Activated B cell treated with CpG ODN at 0.5 μM for 24 hours (primary cell): ENCODE data around the gene ATF7IP. TPM values are rescaled to one million over a fixed set of nuclear protein-coding genes. Genes with fewer than 3 reads are reported as not detected.
A peak's percentile ranks its signal among the peaks of the same experiment; 100 is the strongest.

Experiments
- ATAC-seq: fragments of 200-7000 bp; cut with Tn5 transposase; one replicate; pipeline ENCODE4 v1.10.0; 2021; ENCODE audit warnings: low read depth, mild to moderate bottlenecking, moderate library complexity
- CTCF ChIA-PET: fragments of 350-600 bp; sonication (Branson Sonifier 250); formaldehyde crosslinking; loops from one replicate; lab custom pipeline; 2021; ENCODE audit warnings: antibody characterized with exemption; lab: Charles Lee
- POLR2A ChIA-PET: fragments of 350-600 bp; sonication (Branson Sonifier 250); formaldehyde crosslinking; loops from one replicate; lab custom pipeline; 2021; ENCODE audit warnings: antibody characterized with exemption; lab: Charles Lee
- DNase-seq: peaks from one replicate; pipeline ENCODE4 v3.0.0; 2022
- H3K27ac Mint-ChIP-seq: one replicate; pipeline ENCODE4 v1.8.0; 2020; ENCODE audit warnings: mixed read lengths
- H3K27me3 Mint-ChIP-seq: one replicate; pipeline ENCODE4 v1.8.0; 2021; ENCODE audit warnings: mixed read lengths
- H3K36me3 Mint-ChIP-seq: one replicate; pipeline ENCODE4 v1.8.0; 2021; ENCODE audit warnings: low read depth, mixed read lengths
- H3K4me1 Mint-ChIP-seq: one replicate; pipeline ENCODE4 v1.8.0; 2021; ENCODE audit warnings: mixed read lengths
- H3K4me3 Mint-ChIP-seq: one replicate; pipeline ENCODE4 v1.8.0; 2020; ENCODE audit warnings: mild to moderate bottlenecking, mixed read lengths
- H3K9me3 Mint-ChIP-seq: one replicate; pipeline ENCODE4 v1.8.0; 2020; ENCODE audit warnings: mixed read lengths
- intact Hi-C: fragments of 100-400 bp; cut with micrococcal nuclease; formaldehyde crosslinking; loops from one replicate; pipeline ENCODE4 v1.15.1; 2024
- total RNA-seq: library from RNA; stranded (reverse); gene quantifications from 2 replicates; pipeline ENCODE4 v1.2.3, GENCODE V29; 2022
- TF ChIP-seq, protein P1 (sequence below): fragments of 200-600 bp; IDR thresholded peaks from one replicate; pipeline ENCODE4 v1.8.0; 2022; ENCODE audit warnings: antibody characterized with exemption, mild to moderate bottlenecking

The ATF7IP gene
- total RNA-seq, 1 donor from 2014 or later: 153 TPM

DNA sequence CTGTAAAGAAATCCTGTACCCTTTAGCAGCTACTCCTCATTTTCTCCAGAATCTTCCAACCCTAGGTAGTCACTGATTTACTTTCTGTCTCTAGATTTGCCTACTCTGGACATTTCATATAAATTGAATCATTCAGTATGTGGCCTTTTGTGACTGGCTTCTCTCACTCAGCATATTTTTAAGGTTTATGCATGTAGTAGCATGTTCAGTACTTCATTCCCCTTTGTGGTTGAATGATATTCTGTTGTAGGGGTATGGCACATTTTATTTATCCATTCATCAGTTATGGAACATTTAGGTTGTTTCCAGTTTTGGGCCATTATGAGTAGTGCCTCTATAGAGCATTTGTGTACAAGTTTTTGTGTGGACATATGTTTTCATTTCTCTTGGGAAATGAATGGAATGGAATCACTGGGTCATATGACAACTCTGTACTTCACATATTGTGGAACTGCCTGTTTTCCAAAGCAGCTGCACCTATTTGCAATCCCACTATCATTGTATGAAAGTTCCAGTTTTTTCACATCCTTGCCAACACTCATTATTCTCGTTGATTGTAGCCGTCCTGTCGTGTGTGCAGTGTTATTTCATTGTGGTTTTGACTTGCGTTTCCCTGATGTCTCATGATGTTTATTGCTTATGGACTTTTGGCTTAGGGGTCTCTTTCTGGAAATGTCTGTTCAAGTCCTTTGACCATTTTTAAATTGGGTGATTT lies 57.2 kb downstream of the ATF7IP start:
- CTCF ChIA-PET: interaction anchor here (0.7 to 1.3 kb wide), 3 partner anchors 31 to 183 kb away, joined by 3 to 4 read pairs (median 3); partner anchors contain the start of gene ATF7IP
- peaks cover 16% of the 10 kb centered on the region for H3K9me3 Mint-ChIP-seq
- ATAC-seq: no peak
- no peak overlapping the region for H3K4me3 Mint-ChIP-seq
- H3K4me1 Mint-ChIP-seq: peaks cover 55% of the 10 kb centered on the region
- TF ChIP-seq, protein P1, sequence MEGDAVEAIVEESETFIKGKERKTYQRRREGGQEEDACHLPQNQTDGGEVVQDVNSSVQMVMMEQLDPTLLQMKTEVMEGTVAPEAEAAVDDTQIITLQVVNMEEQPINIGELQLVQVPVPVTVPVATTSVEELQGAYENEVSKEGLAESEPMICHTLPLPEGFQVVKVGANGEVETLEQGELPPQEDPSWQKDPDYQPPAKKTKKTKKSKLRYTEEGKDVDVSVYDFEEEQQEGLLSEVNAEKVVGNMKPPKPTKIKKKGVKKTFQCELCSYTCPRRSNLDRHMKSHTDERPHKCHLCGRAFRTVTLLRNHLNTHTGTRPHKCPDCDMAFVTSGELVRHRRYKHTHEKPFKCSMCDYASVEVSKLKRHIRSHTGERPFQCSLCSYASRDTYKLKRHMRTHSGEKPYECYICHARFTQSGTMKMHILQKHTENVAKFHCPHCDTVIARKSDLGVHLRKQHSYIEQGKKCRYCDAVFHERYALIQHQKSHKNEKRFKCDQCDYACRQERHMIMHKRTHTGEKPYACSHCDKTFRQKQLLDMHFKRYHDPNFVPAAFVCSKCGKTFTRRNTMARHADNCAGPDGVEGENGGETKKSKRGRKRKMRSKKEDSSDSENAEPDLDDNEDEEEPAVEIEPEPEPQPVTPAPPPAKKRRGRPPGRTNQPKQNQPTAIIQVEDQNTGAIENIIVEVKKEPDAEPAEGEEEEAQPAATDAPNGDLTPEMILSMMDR: no peak
- peaks cover 73% of the 10 kb centered on the region for H3K36me3 Mint-ChIP-seq
- no peak for DNase-seq
- peak overlapping the region; percentile 20 for H3K27ac Mint-ChIP-seq
- no peaks in the 10 kb centered on the region for H3K27me3 Mint-ChIP-seq
- intact Hi-C loops: no loop called here
- POLR2A ChIA-PET: interaction anchor here (0.5 to 1.0 kb wide), 4 partner anchors 57 to 194 kb away, joined by 3 to 5 read pairs (median 3); partner anchors contain the start of gene ATF7IP

DNA sequence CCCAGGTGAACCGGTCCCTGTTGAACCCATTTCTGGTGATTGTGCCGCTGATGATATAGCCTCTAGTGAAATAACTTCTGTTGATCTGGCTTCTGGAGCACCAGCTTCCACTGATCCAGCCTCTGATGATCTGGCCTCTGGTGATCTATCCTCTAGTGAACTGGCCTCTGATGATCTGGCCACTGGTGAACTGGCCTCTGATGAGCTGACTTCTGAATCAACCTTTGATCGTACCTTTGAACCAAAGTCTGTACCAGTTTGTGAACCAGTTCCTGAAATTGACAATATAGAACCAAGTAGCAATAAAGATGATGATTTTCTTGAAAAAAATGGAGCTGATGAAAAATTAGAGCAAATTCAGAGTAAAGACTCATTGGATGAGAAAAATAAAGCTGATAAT lies 59.1 kb downstream of the ATF7IP start:
- Mint-ChIP-seq H3K27ac (no peak overlapping the region), H3K4me1 (peaks cover 69% of the 10 kb centered on the region), H3K4me3 (no peak overlapping the region), H3K27me3 (no peaks in the 10 kb centered on the region), H3K36me3 (peaks cover 87% of the 10 kb centered on the region), H3K9me3 (peaks cover 14% of the 10 kb centered on the region)
- ChIA-PET CTCF (no interaction called here), POLR2A (no interaction called here)
- intact Hi-C loops: no loop called here
- DNase-seq (no peak), ATAC-seq (no peak)
- TF ChIP-seq, protein P1: no peak

DNA sequence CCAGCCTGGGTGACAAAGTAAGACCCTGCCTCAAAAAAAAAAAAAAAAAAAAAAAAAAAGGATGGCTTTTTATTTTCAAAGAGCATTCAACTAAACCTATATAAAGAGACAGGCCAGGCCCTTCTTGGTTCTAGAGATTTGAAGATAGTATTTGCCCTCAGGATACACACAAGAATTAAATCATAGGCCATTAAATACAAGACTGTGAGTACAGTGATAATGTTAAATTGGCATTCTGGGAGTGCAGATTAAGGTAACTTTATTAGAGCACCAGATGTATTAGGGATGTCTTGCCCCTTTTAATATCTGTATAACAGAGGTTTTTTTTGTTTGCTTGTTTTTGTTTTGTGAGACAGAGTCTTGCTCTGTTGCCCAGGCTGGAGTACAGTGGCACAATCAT lies 61.3 kb downstream of the ATF7IP start:
- peaks cover 70% of the 10 kb centered on the region for H3K4me1 Mint-ChIP-seq

DNA sequence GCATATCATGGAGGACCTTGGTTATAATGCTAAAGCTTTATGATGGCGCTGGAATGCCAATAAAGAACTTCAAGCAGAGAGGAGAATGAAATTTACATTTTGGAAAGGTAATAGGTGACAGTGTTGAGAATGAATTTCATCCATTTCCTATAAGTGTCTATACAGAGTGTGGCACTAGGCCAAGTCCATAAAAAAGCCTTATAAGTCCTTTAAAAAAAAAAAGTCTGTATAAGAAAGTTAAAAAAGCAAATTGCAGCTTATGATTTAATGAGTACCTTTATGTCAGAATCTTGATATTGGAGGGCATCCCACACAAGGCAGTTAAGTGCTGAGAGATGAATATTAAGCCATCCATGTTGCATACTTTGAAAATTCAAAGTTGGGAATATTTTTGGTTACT lies 62.4 kb downstream of the ATF7IP start:
- ChIA-PET CTCF (interaction anchor here (2.1 kb wide), 1 partner anchor 190 kb away, joined by 4 read pairs; no protein-coding TSS in a partner anchor), POLR2A (no interaction called here)
- ATAC-seq: no peak
- peak overlapping the region; percentile 8 for H3K4me3 Mint-ChIP-seq
- peaks cover 9% of the 10 kb centered on the region for H3K9me3 Mint-ChIP-seq
- no peak for DNase-seq
- TF ChIP-seq, protein P1: no peak
- intact Hi-C loops: no loop called here
- peak overlapping the region; percentile 14 for H3K27ac Mint-ChIP-seq
- H3K4me1 Mint-ChIP-seq: peaks cover 68% of the 10 kb centered on the region
- H3K36me3 Mint-ChIP-seq: peaks cover 80% of the 10 kb centered on the region
- H3K27me3 Mint-ChIP-seq: no peaks in the 10 kb centered on the region

More for the DNA sequence above, 61.3 kb downstream of the ATF7IP start:
- Mint-ChIP-seq H3K27me3 (no peaks in the 10 kb centered on the region), H3K36me3 (peaks cover 85% of the 10 kb centered on the region), H3K27ac (no peak overlapping the region), H3K4me3 (no peak overlapping the region), H3K9me3 (peaks cover 14% of the 10 kb centered on the region)
- intact Hi-C loops: no loop called here
- no peak for DNase-seq
- TF ChIP-seq, protein P1: no peak
- ChIA-PET POLR2A (interaction anchor here (1.1 kb wide), 1 partner anchor 14 kb away, joined by 3 read pairs; no protein-coding TSS in a partner anchor), CTCF (interaction anchor here (2.1 kb wide), 1 partner anchor 188 kb away, joined by 4 read pairs; no protein-coding TSS in a partner anchor)
- ATAC-seq: no peak

DNA sequence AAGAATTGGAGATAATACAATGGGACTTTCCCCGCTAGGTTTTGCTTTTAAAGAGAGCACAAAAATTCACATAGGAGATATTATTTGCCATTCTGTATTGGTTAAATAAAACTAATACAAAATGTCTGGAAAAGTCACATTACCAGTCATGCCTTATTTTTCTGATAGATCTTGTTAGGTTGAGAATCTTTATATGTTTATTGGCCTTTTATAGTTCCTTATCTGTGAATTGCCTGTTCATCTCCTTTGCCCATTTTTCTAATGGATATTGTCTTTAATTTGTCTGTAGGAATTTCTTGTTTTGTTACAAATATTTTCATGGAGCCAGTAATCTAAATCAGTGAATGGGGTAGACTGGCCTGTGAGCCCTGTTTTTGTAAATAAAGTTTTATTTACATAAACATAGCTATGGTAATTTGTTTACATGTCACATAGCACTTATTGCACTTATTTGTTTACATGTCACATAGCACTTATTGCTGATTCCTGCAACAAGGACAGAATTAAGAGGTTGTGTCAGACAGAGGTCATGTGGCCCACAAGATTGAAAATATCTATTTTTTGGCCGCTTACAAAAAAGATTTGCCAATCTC lies 65.0 kb downstream of the ATF7IP start:
- intact Hi-C loops: no loop called here
- Mint-ChIP-seq H3K27me3 (no peaks in the 10 kb centered on the region), H3K36me3 (peaks cover 73% of the 10 kb centered on the region), H3K27ac (peak overlapping the region; percentile 25), H3K4me1 (peaks cover 56% of the 10 kb centered on the region), H3K9me3 (peaks cover 9% of the 10 kb centered on the region), H3K4me3 (no peak overlapping the region)
- TF ChIP-seq, protein P1: no peak
- ATAC-seq (no peak), DNase-seq (no peak)
- ChIA-PET POLR2A (no interaction called here), CTCF (interaction anchor here (1.1 kb wide), 1 partner anchor 192 kb away, joined by 3 read pairs; no protein-coding TSS in a partner anchor)
